HG02623 (cell line): Measurements from ENCODE around the gene SMPDL3A.

Experiments
- ATAC-seq: cut with Tn5 transposase; IDR thresholded peaks from one replicate; pipeline ENCODE4 v1.9.1; 2021; ENCODE audit warnings: moderate library complexity; ENCODE audit not compliant: unreplicated experiment

The SMPDL3A gene

DNA sequence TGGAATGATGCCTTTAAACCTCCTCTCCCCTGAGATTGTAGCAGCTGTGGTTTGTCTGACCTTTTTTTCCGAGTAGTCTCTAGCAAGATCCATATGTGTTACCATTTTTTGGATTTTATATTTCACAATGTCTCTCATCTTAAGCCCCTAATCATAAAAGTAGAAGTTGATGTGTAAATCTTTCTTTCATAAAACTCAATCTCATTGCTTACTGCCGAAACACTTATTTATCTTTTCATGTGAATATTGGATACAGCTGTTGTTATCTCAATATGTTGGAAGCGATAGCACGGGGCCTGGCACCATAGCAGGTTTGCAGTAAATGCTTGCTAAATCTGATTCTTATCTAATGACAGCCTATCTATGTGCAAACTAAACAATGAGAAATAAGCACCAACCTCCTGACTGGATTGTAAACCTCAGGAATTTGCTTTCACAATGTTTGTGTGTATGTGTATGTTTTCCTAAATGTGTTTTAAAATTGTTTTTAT lies 14.2 kb downstream of the SMPDL3A start:
- ATAC-seq = no peak

DNA sequence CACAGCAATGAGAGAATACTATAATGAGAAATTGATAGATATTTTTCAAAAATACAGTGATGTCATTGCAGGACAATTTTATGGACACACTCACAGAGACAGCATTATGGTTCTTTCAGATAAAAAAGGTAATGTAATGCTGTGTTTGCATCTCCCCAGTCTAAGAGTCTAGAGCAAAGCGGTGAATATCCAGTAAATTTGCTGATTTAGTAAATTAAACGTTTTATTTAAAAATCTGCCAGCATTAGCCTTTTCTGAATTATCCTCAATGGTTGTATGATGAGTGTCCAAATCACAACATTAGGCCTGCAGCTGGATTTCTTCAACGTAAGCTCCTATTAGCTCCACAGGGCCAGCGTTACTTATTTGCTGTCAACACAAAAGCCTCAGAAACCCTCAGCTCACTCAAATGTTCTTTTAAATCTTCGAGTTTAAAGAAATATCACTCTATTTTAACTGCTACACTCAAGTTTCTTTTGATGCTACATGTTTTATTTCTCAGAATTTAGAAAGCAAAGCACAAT lies 16.0 kb downstream of the SMPDL3A start:
- ATAC-seq = no peak

DNA sequence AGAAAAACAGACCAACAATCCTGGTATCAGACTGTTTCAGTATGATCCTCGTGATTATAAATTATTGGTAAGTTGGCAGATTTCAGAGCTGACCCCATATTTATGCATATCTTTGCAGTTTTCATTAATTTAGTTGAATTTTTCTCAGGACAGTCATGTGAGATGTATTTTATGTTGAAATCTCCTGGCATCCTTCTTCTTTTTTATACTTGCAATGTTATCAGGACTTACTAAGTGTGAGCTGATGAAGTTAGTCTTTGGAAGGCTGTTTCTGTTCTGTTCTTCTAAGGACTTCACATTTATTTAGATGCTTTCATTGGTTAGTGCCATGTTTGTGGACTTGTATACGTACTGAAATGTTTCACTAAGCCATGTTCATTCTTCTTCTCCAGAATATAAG lies 17.2 kb downstream of the SMPDL3A start:
- ATAC-seq = no peak

DNA sequence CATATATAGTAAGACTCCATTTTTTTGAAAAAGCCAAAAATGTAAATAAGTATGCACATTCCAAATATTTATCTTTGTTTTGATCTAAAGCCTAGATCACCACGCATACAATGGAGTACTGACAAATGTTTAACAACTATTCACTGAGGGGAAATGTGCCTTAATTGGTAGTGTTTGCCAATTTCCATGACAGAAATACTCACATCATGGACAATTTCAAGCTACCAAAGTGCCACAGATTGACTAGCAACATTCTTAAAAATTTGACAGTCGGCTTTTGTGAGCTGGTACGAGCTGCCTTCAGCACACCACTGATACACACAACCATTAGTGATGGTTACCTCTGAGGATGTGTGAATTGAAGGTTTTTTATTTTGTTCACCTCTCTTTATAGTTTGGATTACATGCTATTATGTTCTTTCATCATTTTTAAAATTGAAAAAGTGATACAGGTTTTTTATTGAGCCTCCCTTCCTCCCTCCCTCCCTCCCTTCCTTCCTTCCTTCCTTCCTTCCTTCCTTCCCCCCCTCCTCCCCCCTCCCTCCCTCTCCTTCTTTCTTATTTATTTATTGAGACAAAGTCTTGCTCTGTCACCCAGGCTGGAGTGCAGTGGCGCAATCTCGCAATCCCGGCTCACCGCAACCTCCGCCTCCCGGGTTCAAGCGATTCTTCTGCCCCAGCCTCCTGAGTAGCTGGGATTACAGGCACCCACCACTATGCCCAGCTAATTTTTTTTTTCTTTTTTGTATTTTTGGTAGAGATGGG lies 19.2 kb downstream of the SMPDL3A start:
- ATAC-seq = no peak

DNA sequence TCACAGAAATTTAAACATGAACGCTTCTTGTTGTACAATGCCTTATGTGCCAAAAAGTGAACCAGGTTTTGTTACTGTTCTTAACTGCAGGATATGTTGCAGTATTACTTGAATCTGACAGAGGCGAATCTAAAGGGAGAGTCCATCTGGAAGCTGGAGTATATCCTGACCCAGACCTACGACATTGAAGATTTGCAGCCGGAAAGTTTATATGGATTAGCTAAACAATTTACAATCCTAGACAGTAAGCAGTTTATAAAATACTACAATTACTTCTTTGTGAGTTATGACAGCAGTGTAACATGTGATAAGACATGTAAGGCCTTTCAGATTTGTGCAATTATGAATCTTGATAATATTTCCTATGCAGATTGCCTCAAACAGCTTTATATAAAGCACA lies 19.9 kb downstream of the SMPDL3A start:
- no peak for ATAC-seq

DNA sequence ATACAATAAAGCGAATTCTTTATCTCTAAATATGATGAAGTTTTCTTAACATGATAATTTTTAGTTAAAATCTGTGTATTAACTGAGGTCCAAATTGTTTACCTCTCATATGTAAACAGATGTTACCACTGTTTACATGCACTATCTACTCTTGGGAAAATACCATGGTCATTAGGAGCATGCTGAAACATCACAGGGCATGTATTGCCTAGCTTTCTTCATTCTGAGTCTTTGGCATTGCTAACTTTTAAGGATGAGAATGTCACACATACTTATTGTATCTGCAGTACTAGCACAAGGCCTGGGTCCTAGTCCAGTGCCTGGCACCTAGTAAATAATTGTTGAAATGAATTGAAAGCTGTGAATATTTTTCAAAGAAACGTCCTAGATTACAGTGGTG lies 20.6 kb downstream of the SMPDL3A start:
- no peak for ATAC-seq

DNA sequence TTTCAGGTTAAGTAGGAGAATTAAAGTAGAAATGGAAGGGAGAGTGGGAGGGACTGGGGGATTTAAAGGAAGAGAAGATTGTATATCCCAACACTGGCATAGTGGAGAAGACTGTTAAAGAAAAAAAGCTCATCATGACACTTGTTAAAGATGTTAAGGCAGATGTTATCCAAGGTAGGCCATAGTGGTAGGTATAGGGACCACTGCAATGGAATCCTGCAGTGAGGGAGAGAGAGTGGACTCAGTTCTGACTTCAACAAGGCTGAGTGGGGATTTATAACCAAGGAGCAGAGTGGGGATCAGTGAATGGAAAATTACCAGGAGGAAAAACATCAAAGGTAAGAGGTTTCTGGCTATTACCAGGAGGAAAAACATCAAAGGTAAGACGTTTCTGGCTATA lies 21.1 kb downstream of the SMPDL3A start:
- no peak for ATAC-seq

DNA sequence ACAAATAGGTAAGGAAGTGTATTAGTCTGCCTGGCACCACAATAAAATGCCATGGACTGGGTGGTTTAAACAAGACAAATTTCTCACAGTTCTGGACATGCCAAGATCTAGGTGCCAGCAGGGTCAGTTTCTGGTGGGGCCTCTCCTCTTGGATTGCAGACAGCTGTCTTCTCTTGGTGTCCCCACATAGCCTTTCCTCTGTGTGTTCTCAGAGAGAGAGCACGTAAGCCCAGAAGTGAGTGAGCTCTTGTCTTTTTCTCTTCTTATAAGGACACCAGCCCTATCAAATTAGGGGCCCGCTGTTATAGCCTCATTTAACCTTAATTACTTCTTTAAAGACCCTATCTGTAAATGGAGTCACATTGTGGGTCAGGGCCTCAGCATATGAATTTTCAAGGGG lies 28.3 kb downstream of the SMPDL3A start:
- ATAC-seq = no peak

DNA sequence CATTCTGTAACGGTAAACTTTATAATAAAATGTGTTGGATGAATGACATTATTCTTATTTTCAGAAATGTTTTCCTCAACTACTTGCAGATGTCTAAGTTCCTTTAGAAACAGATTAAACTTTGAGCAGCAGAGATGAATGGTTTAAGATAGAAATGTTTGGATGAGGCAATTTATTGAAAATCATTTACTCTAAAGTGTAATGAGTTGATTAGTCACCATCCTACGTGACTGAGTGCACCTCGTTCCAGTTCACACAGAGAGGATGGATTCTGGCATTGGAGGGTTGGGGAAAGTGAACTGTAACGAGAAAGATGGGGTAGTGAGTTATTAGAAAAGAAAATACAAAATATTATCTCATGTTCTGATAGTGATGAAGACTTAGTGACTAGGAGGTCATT lies 28.7 kb downstream of the SMPDL3A start:
- ATAC-seq = no peak

DNA sequence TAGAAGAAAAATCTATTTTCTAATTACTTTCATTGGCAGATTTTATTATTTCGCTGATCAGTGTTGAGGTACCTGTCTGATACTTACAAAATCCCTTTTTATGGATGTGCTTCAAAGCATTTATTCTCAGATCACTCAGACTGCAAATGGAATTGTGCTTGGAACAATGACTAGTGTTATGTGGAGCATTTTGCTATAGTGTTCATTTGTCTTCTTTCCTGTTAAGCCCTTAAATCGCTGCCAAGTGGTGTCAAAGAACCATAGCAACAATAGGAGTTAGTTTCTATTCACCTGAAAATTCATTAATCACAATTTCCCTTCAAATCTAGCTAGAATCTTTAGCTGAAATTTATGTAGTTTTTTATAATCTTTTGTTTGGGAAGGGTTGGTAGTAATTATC lies 29.8 kb downstream of the SMPDL3A start:
- no peak for ATAC-seq

DNA sequence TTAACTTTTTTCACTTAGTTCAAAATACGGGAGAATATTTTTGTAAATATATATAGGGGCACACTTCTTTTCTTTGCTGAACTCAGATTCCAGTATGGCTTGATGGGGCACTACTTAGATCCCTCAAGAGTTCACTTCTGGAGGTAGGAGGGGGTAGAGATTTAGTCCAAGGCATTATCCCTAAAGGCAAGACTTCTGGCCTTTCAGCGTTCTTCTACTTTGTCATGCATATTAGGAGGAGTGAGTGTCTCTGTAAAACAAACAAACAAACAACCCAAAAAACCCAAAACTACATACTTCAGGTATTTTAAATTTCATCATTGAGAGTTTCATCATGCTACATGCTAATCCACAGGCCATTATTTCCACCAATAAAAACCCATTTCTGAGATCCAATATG lies 32.0 kb downstream of the SMPDL3A start:
- ATAC-seq = no peak

DNA sequence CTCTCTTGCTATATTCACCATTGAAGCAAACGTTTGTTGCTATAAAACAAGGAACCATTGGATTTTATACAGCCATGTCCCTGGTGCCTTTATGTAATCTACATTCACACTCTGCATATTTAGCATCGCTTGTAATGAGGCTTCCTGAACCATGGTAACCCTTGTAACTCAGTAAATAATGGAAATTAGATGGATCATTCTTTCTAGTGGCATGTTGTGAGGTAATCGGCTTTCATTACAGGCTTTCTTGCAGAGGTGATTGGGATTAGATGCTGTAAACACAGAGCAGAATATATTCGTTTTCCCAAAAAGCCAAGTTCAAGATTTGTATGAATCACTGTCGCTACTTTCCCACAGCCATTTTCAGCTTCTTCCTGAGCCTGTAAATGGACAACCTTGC lies 36.1 kb downstream of the SMPDL3A start:
- no peak for ATAC-seq

DNA sequence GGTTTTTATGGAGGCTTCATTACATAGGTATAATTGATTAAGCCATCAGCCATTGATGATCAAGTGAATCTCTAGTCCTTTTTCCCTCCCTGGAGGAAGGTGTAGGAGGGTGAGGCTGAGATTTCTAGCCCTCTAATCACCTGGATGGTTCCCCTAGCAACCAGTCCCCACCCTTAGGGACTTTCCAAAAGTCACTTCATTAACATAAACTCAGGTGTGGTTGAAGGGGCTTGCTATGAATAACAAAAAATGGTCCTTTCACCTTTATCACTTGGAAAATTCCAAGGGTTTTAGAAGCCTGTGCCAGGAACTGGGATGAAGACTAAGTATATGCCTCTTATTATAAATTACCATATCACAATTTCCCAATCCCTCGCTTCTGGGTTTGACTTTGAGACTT lies 40.4 kb downstream of the SMPDL3A start:
- ATAC-seq = no peak

DNA sequence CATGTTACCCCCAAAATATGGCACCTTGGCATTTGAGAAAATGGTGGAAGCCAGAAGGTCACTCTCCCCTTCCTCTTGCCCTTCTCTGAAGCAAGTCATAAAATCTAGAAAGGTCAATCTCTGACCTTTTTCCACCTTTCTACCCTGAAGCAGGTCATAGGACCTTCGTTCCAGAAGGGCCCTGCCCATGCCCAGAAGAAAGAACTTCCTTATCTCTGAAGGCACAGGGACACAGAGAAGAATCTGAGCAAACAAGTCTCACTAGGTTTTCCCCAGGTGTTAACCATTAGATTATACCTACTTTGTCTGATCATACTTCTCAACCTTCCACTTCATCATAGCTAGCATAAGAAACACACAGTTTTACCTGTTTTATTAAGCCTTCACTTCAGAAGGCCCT lies 42.5 kb downstream of the SMPDL3A start:
- no peak for ATAC-seq

DNA sequence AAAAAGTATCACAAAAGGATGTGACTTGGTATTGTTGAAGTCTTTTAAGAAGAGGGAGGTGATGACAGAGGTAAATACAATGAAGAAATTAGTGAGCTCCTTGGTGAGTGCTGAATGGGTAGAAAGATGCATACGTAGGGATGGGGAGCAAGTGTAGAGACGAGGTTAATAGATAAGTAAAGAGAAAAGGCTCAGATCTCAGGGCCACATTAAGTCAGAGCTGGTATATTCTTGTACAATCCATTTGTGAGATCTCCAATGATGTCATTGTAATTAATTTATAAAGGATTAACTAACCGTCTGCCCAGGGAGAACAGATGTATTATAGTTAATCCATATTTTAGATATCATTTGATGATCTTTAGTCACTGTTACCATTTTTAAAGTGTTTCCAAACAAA lies 43.4 kb downstream of the SMPDL3A start:
- ATAC-seq = no peak

DNA sequence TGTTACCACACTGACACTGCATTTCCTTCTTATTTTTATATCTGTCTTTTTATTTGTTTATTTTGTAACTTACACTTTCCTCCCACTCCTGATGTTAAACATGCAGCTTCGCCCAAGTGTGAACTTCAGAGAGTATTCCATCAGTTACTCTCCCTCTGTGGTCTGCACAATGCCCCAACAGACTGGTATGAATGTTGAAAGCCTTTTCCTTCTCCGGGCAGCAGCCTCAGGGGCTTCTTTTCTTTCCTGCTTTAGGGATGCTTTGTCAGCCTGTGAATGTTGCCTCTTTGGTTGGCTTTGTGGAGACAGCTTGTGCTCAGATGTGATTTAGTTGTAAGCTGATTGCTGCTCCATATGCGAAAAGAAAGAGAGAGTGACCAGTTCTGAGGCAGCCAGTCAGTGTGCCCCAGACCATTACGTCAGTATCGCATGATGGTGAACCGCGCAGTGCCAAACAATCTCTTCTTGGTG lies 44.0 kb downstream of the SMPDL3A start:
- no peak for ATAC-seq

DNA sequence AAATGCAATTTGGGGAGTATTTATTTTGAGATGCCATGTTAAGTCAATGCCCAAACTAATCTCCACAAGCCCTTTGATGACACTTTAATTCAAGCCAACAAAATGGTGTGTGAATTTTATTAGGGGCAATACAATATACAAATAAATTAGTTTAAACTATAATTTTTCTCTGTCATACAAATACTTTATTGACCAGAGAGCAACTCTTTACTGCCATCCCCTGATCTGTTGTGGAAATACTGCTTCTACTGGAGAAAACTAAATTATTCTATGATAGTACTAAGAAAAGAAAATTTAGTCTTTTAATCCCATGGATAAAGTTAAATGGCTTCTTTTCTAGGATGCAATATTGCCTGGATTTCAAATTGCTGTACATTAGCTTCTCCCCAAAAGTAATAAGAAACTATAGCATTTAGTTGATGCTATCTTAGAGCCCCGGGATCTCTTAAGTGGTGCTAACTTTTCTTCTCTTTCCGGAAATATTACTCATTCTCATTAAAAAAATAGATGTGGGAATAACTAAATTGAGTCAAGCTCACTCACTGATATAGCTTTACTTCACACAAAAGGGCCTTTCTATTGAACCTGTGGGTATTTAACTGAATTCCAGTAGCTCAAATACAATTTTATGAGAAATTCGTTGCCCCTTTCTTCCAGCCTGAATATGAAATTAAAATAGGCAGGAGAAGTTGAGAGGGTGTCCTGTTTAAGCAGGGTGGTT lies 49.2 kb downstream of the SMPDL3A start:
- ATAC-seq = no peak

DNA sequence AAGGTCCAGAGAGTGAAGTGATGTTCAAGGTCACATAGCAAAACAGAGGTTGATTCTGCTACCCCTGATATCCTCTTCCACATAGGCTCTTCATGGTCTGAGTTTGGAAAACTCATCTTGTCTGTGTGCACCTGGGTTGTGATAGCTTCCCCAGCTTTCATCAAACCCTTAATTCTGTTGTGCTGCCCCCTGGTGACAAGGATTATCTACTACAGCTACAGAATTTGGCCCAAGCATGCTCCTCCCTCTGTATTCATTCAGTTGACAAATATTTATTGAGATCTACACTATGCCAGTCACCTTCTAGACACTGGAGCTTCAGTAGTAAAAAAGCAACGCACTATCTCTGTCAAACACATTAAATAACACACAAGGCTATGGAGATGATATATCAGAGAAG lies 50.4 kb downstream of the SMPDL3A start:
- peak; percentile 94 for ATAC-seq

DNA sequence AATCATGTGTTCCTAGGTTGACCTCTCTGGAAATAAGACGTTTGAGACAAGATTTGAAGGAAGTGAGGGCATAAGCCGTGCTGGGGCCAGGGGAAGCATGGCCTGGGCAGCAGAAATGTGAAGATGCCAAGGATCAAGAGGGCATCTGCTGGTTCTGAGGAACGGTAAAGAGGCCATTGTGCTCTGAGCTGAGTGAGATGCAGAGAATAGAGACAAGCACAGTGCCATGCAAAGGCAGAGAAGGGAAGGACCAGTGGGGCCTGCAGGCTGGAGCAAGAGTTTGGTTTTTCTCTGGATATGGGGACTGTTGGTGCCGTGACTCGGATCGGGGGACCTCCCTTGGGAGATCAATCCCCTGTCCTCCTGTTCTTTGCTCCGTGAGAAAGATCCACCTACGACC lies 50.8 kb downstream of the SMPDL3A start:
- no peak for ATAC-seq

DNA sequence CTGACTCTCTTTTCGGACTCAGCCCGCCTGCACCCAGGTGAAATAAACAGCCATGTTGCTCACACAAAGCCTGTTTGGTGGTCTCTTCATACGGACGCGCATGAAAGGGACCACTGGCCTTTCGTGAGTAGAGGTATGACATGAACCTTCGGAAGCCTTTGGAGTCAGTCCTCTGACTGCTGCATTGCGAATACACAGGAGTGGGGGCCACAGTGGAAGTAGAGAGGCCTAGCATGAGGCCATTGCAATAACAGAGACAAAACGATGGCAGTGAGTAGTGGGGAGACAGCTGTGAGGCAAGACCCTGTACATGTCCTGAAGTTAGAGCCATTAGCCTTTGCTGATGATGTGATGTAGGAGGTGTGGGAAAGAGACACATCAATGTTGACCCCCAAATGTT lies 56.4 kb downstream of the SMPDL3A start:
- no peak for ATAC-seq

DNA sequence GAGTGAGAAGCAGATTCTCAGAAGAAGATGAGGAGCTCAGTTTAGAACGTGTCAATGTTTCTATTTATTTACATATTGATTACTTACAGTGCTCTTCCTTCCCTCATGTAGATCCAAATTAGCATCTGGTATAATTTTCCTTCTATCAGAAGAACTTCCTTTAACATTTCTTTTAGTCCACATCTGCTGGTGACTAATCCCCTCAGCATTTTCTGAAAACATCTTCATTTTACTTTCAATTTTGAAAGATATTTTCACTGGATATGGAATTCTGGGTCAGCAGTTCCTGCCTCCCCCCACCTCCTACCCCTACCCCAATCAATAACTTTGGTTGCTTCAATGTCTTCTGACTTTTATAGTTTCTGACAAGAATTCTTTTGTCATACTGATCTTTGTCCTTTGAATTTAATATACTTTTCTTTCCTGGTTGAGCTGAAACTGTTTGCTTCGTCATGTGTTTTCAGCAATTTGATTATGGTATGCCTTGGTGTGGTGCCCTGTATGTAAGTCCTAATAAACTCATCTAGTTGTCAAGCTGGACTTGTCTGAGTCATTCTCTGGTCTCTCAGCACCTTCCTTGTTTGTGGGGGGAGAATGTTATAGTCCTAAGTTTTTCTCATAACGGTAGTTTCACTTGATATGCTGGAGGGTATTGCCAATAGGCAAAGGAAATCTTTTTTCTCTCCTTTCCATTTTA lies 57.0 kb downstream of the SMPDL3A start:
- ATAC-seq = no peak
